ENCODE measurements around the gene RILPL1. TPM values are rescaled to one million over a fixed set of nuclear protein-coding genes. Genes with fewer than 3 reads are reported as not detected.
A peak's percentile ranks its signal among the peaks of the same experiment; 100 is the strongest.
"Not testable (repeated sequence)": the region's sequence is repeated elsewhere in the genome, so short reads cannot be mapped to it uniquely, and the experiment has no call there.

RILPL1 gene
- total RNA-seq, 4 donors from 2014 or later: 8.5 to 21.9 (median 11.2) TPM

DNA sequence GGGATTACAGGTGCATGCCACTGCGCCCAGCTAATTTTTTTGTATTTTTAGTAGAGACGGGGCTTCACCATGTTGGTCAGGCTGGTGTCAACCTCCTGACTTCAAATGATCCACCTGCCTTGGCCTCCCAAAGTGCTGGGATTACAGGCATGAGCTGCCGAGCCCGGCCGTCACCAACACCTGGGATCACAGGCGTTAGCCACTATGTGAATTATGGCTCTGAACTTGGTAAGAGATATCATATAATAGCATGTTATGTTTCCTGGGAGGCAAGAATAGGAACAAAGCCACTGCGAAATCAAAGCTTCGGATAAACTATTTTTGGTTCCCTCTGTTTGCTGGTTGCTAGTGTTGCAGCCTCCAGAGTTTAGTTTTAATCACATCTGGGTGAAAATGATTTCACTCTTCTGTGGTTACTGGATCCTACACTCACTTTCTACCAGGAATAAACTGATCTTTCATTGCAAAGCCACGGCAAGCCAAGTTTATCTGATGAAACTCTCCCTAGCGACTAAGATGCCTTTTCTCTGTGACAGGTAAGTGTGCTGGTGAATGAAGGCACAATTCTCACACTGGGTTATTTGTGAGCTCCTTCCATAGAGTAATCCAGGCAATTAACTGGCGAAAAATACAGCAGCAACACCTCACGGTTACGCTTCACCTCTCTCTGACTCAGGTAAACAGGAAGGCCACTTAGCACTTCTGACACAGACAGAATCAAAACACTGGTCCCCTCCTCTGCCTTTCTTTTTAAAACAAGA, 58.9 kb downstream of the RILPL1 start:
- TF ChIP-seq, protein P1, sequence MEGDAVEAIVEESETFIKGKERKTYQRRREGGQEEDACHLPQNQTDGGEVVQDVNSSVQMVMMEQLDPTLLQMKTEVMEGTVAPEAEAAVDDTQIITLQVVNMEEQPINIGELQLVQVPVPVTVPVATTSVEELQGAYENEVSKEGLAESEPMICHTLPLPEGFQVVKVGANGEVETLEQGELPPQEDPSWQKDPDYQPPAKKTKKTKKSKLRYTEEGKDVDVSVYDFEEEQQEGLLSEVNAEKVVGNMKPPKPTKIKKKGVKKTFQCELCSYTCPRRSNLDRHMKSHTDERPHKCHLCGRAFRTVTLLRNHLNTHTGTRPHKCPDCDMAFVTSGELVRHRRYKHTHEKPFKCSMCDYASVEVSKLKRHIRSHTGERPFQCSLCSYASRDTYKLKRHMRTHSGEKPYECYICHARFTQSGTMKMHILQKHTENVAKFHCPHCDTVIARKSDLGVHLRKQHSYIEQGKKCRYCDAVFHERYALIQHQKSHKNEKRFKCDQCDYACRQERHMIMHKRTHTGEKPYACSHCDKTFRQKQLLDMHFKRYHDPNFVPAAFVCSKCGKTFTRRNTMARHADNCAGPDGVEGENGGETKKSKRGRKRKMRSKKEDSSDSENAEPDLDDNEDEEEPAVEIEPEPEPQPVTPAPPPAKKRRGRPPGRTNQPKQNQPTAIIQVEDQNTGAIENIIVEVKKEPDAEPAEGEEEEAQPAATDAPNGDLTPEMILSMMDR (IDR thresholded peaks at IDR 0.05): no peak
- DNase-seq (ENCODE audit: low spot score): no peak
- no peak for ATAC-seq (ENCODE audit: low FRiP score)

DNA sequence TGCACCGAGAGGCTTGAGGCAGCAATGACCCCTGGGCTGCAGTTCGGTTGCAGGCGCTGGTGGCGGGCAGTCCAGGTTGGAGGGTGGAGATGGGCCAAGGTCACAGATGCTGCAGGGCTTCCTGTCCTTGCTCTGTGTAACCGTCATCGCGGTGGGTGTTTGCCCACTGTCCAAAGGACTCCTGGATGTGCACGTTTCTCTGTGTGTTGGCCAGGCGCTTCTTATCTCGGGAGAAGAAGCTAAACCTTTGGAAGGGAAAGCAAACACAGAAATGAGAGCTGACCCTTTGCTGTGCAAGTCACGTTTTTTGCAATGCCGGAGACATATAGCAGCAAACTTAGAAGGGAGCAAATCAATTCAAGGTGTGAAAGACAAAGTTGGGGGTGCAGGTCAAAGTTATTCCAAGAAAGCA, 61.1 kb downstream of the RILPL1 start:
- no peak for DNase-seq (ENCODE audit: low spot score)
- TF ChIP-seq, protein P1 (IDR thresholded peaks at IDR 0.05): no peak
- ATAC-seq (ENCODE audit: low FRiP score): no peak

DNA sequence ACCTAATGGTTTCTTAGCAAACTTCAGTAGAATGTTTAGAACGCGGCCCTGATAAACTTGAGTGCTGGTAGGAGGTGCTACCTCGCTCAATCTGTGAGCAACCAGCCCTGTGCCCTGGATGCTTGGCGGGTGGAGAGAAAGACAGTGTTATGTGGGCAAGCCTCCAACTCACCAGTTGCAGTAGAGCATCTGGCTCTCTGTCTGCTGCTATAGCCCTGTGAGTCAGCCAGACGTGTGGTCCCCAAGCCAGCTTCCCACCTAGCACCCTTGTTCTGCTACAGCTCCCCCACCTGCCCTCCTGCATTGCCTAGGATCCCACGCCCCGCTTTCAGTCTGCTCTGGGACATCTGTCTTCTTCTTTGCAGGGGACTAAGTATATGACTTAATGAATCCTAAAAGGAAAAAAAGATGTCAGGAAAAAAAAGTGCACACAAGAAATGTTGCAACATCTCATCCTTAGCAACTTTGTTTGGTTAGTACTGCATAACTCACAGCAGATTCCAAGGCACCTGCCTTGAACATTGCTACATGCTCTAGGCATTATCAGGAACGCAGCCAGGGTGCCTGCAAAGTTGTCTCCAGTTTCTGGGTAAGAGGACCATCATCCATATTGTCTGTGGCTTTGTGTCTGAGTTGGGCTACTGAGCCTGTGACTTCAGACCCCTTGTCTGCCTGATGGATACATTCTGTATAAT, 62.0 kb downstream of the RILPL1 start:
- ATAC-seq (ENCODE audit: low FRiP score): peak; percentile 95
- TF ChIP-seq, protein P1 (IDR thresholded peaks at IDR 0.05): no peak
- no peak for DNase-seq (ENCODE audit: low spot score)

DNA sequence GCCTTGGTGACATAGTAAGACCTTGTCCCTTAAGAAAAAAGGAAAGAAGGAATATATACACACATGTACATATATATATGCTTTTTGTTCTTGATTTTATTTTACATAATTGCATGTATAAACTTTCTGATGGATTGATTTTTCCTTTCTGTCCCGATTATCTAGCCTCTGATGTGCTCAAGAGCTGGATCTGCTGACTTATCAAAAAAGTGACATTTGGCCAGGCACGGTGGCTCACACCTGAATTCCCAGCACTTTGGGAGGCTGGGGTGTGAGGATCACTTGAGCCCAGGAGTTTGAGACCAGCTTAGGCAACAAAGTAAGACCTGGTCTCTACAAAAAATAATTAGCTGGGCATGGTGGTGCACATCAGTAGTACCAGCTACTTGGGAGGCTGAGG, 63.5 kb downstream of the RILPL1 start:
- DNase-seq (ENCODE audit: low spot score): no peak
- TF ChIP-seq, protein P1 (IDR thresholded peaks at IDR 0.05): no peak
- no peak for ATAC-seq (ENCODE audit: low FRiP score)

DNA sequence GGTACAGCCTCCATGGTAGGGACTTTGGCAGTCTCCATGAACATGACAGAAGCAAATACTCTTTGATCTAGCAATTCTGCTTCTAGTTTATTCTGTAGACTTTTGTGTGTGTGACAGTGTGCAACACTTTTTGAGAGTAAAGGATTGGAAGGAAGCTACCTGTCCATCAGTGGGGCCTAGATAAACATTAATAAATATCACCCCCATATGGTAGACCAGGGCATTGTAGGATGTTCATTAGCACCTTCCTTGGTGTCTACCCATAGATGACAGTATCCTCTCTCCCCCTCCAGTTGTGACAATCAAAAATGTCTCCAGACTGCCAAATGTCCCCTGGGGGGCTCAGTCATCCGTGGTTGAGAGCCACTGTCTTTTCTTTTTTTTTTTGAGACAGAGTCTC, 64.7 kb downstream of the RILPL1 start:
- DNase-seq (ENCODE audit: low spot score): no peak
- ATAC-seq (ENCODE audit: low FRiP score): no peak
- TF ChIP-seq, protein P1 (IDR thresholded peaks at IDR 0.05): no peak

DNA sequence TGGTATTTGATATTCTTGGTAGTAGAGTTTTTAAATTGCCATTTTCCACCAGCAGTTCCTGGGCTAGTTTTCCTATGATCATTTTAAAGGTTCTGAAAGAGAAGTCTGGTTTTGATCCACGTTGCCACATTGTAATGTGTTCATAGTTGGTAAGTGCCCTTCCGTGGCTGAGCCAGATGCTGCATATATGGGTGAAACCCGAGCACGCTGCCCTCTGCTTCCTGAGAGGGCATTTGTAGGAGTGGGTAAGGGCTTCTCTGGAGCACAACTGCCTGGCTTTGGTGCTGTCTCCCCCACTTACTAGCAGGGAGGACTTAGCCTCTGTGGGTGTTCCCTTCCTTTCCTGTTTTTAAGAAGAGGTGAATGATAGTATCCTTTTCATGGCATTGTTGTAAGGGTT, 68.4 kb downstream of the RILPL1 start:
- TF ChIP-seq, protein P1 (IDR thresholded peaks at IDR 0.05): no peak
- no peak for DNase-seq (ENCODE audit: low spot score)
- no peak for ATAC-seq (ENCODE audit: low FRiP score)

DNA sequence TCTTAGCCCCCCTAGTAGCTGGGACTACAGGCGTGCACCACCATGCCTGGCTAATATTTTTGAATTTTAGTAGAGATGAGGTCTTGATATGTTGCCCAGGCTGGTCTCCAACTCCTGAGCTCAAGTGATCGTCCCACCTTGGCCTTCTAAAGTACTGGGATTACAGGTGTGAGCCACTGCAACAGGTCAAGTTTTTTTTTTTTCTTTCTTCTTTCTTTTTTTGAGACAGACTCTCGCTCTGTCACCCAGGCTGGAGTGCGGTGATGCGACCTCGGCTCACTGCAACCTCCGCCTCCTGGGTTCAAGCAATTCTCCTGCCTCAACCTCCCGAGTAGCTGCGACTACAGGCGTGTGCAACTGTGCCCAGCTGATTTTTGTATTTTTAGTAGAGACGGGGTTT, 70.3 kb downstream of the RILPL1 start:
- ATAC-seq (ENCODE audit: low FRiP score); DNase-seq (ENCODE audit: low spot score): not testable (repeated sequence)

Measured in omental fat pad (tissue), 4 donors.